ENCODE results near the gene MDP1.
"Not testable (repeated sequence)": the region's sequence is repeated elsewhere in the genome, so short reads cannot be mapped to it uniquely, and the experiment has no call there.

MDP1 gene

DNA sequence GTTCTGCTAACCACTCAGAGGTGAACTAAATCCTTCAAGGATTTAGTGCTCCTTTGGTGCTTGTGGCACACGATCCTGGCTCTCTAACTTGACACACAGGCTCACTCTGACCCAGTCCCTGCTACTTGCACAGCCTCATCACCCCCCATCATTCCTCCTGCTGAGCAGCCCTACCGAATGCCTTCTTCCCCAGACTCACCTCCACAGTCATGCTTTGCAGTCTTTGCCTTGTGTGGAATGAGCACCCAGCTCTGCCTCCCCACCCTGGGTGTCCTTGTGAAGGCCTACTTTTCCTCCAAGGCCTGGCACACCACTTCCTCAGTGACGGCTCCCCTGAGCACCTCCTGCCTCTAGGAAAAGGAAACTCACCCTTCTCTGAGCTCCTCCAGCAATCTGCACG, 34.5 kb upstream of the MDP1 start:
- Histone ChIP-seq H3K4me3 (no peak overlapping the region), H3K27ac (no peak overlapping the region)
- no peak for DNase-seq (ENCODE audit: low spot score)
- no peak for TF ChIP-seq CTCF (IDR thresholded peaks at IDR 0.05)

DNA sequence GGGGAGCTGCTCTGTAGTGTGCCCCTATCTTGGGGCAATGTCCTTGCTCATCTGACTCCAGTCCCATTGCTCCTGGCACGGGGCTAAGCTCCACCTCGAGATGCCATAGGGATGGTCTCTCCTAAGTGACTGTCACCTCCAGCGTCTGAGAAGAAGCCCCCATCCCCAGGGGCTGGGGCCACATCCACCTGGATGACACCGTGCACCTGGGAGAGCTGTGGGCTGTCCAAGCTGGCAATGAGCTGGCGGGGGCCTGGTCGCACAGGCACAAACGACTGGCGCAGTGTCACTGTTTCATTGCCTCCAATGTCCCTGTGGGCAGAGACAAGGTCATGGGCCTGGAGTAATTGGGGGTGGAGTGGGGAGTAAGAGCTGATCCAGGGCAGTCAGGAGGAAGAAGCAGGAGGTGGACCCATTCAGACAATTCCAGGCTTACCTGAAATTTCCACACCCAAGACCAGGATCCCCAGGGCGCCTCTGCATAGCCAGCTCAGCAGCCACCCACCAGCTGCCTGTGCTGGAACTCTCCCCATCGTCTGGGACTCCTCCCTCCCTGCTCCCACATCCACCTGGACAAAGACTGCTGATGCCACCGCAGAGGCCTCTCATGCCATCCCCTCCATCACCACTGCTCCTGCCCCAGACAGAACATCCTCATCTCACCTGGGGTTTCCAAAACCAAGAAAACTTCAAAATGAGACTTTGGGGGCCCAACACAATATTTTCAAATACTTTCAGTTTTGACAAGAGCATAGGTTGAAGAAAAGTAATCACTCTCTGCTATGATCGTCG, 33.6 kb upstream of the MDP1 start:
- no peak for TF ChIP-seq CTCF (IDR thresholded peaks at IDR 0.05)
- H3K27ac ChIP-seq, result no peak overlapping the region
- no peak for DNase-seq (ENCODE audit: low spot score)
- H3K4me3 ChIP-seq, result no peak overlapping the region

DNA sequence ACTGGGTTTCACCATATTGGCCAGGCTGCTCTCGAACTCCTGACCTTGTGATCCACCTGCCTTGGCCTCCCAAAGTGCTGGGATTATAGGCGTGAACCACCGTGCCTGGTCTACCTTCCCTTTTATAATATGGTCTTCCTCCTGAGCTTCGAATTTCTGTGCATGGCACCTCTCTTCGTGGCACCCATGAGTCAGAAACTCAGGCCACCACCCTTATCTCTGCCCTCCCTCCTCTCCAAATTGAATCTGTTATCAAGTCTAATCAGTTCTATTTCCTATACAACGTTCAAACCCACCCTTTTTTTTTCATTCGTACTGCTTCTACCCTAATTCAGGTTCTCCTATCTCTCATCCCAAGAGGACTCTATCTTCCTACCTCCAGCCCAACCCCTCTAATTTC, 31.6 kb upstream of the MDP1 start:
- H3K27ac ChIP-seq, result no peak overlapping the region
- no peak for DNase-seq (ENCODE audit: low spot score)
- no peak for TF ChIP-seq CTCF (IDR thresholded peaks at IDR 0.05)

GRCh38 chr14:24246765-24247212, 30.9 kb upstream of the MDP1 start:
- TF ChIP-seq CTCF (IDR thresholded peaks at IDR 0.05), result no peak
- Histone ChIP-seq H3K27ac (no peak overlapping the region), H3K4me3 (no peak overlapping the region)
- DNase-seq (ENCODE audit: low spot score), result peak; percentile 26

More for the DNA sequence above, 31.6 kb upstream of the MDP1 start:
- H3K4me3 ChIP-seq, result no peak overlapping the region

GRCh38 chr14:24245350-24245749, 29.5 kb upstream of the MDP1 start:
- H3K4me3 ChIP-seq, H3K27ac ChIP-seq: not testable (repeated sequence)
- DNase-seq (ENCODE audit: low spot score), result peak; percentile 54

DNA sequence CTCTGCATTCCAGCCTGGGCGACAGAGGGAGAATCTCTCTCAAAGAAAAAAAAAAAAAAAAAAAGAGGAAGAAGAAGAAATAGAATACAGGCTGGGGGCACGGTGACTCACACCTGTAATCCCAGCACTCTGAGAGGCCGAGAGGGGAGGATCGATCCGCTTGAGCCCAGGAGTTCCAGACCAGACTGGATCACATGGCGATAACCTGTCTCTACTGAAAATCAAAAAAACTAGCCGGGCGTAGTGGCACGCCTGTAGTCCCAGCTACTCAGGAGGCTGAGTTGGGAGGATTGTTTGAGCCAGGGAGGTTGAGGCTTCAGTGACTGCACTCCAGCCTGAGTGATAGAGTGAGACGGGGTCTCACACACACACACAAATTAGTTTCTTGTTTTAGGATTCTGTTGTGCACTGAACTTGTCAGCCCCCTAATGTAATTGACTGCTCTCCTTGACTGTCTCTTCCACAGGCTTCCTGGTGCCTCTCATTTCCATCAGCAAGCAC, 27.5 kb upstream of the MDP1 start:
- TF ChIP-seq CTCF (IDR thresholded peaks at IDR 0.05), result no peak
- H3K4me3 ChIP-seq, result peak overlapping the region; percentile 79
- peak overlapping the region; percentile 93 to 98 for H3K27ac ChIP-seq
- peak; percentile 75 for DNase-seq (ENCODE audit: low spot score)

GRCh38 chr14:24241829-24242443, 26.1 kb upstream of the MDP1 start:
- TF ChIP-seq CTCF (IDR thresholded peaks at IDR 0.05), result peak; percentile 44
- peak; percentile 97 for DNase-seq (ENCODE audit: low spot score)
- Histone ChIP-seq H3K4me3 (peak overlapping the region; percentile 79), H3K27ac (peak overlapping the region; percentile 93 to 98)
